ENCODE measurements around the gene SLC6A18.
"Not testable (repeated sequence)": the region's sequence is repeated elsewhere in the genome, so short reads cannot be mapped to it uniquely, and the experiment has no call there.

The SLC6A18 gene

DNA sequence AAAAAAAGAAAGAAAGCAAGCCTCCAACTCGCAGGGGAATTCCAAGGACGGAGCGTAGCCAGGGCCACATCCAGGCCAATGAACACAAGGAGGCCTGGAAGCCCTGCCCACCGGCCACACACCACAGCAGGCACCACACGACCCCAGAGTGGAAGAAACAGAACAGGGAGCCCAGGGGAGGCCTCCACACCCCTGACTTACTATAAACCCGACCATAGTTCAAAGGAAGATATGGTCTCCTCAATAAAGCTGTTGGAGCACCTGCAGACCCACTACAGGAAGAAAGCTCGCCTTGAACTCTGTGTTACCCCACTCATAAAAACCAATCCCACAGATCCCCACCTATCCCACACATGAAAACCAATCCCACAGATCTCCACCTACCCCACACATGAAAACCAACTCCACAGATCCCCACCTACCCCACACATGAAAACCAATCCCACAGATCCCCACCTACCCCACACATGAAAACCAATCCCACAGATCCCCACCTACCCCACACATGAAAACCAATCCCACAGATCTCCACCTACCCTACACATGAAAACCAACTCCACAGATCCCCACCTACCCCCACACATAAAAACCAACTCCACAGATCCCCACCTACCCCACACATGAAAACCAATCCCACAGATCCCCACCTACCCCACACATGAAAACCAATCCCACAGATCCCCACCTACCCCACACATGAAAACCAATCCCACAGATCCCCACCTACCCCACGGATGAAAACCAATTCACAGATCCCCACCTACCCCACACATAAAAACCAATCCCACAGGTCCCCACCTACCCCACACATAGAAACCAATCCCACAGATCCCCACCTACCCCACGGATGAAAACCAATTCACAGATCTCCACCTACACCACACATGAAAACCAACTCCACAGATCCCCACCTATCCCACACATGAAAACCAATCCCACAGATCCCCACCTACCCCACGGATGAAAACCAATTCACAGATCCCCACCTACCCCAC lies 50.5 kb downstream of the SLC6A18 start:
- DNase-seq (ENCODE audit: low read depth): not testable (repeated sequence)

DNA sequence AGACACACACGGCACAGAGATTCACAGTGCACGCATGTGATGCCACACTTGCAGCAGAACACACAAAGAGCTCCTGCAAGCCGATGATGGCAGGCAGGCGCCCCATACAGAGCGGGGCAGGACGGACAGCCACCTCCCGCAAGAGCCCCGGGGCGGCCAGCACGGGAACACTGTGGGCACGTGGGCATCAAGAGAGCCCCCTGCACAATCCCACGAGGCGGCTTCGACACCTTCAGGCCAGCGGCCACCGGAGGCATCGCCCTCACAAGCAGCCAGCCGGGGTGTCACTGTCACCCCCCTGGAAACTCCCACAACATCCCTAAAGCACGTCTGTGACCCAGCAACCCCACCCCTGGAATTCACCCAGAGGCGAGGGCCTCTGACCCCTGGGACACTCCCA lies 51.7 kb downstream of the SLC6A18 start:
- no peak for DNase-seq (ENCODE audit: low read depth)

GRCh38 chr5:1277331-1277730 lies 52.1 kb downstream of the SLC6A18 start:
- no peak for DNase-seq (ENCODE audit: low read depth)

- no peak for DNase-seq (ENCODE audit: low read depth)
Observed at GRCh38 chr5:1277781-1278180, 52.6 kb downstream of the SLC6A18 start.

- DNase-seq (ENCODE audit: low read depth): no peak
Observed at GRCh38 chr5:1278216-1278615, 53.0 kb downstream of the SLC6A18 start.

- DNase-seq (ENCODE audit: low read depth): no peak
Observed at GRCh38 chr5:1278656-1279442, 53.7 kb downstream of the SLC6A18 start.

DNA sequence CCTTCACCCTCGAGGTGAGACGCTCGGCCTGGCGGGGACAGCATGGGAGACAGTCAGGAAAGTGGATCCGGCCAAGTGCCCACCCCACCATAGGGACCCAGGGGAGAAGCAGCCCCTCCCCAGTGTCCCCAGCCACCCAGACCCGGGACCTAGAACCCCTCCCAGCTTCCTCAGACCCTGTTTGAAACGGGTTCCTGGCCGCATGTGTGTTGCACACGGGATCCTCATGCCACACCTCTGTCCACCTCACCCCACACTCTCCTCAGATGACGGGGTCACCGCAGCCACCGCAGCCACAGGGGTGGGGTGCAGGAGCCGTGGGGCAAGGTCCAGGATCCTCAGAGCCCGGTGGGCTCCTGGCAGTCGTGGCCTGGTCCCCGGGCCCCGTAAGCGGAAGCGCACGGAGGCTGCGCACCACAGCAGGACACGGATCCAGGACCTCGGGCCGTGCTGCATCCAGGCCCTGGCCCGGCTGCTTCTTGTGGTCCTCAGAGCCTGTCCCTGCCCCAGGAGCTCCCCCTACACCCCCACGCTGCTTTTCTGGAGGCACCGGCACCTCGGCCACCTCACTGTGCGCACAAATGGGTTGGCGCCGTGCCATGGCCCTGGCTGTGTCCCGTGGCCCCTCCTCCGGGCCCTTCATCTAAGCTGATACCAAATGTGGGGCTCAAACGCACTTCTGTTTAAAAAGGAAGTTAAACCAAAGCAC lies 54.4 kb downstream of the SLC6A18 start:
- no peak for DNase-seq (ENCODE audit: low read depth)

GRCh38 chr5:1280177-1281037 lies 55.2 kb downstream of the SLC6A18 start:
- no peak for DNase-seq (ENCODE audit: low read depth)

DNA sequence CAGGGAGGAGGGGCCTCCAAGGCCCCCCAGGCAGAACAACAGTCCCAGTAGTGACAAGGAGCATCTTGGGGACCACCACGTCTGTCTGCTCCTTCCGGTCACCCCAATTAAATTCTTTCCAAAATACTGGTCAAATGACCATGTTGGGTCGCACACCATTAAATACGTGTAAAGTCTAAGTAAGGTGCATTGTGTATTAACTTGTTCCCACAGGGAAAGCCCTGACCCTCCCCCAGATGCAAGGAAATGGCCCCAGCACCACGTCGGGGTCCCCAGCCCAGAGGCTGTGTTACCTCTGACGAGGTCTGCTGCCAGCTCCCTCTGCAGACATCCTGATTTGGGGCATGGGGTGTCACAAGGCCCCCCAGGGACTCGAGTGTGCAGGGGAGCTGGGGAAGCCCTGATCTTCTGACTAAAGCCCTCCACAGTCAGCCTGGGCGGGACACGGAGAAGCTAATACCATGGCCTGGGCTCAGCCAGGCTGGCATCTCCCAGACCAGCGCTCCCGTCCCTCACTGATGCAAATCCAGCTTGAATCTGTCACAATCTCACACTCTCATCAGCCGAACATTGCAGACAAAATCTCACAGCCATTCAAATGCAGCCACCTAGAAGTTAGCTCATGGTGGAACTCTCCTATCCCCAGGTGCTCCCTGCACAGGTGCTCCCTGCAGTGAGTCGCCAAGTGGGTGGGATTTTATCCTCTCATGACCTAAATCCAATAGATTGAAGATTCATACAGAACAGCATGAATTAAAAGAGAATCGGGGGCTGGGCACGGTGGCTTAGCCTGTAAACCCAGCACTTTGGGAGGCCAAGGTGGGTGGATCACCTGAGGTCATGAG lies 56.1 kb downstream of the SLC6A18 start:
- no peak for DNase-seq (ENCODE audit: low read depth)

- no peak for DNase-seq (ENCODE audit: low read depth)
Observed at GRCh38 chr5:1282131-1282992, 57.2 kb downstream of the SLC6A18 start.

DNA sequence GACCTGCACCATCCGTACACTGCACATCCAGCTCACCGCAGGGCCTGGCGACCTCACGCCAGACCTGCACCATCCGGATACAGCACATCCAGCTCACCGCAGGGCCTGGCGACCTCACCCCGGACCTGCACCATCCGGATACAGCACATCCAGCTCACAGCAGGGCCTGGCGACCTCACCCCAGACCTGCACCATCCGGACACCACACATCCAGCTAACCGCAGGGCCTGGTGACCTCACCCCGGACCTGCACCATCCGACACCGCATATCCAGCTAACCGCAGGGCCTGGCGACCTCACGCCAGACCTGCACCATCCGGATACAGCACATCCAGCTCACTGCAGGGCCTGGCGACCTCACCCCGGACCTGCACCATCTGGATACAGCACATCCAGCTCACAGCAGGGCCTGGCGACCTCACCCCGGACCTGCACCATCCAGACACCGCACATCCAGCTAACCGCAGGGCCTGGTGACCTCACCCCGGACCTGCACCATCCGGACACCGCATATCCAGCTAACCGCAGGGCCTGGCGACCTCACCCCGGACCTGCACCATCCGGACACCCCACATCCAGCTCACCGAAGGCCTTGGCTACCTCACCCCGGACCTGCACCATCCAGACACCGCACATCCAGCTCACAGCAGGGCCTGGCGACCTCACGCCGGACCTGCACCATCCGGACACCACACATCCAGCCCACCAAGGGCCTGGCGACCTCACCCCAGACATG lies 58.0 kb downstream of the SLC6A18 start:
- not testable (repeated sequence) for DNase-seq (ENCODE audit: low read depth)

- DNase-seq (ENCODE audit: low read depth): not testable (repeated sequence)
Observed at GRCh38 chr5:1283729-1284041, 58.5 kb downstream of the SLC6A18 start.

DNA sequence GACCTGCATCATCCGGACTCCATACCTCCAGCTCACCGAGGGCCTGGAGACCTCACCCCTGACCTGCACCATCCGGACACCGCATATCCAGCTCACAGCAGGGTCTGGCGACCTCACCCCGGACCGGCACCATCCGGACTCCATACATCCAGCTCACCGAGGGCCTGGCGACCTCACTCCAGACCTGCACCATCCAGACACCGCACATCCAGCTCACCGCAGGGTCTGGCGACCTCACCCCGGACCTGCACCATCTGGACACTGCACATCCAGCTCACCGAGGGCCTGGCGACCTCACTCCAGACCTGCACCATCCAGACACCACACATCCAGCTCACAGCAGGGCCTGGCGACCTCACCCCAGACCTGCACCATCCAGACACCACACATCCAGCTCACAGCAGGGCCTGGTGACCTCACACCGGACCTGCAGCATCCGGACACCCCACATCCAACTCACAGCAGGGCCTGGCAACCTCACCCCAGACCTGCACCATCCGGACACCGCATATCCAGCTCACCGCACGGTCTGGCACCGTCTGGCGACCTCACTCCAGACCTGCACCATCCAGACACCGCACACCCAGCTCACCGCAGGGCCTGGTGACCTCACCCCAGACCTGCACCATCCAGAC lies 59.3 kb downstream of the SLC6A18 start:
- DNase-seq (ENCODE audit: low read depth): not testable (repeated sequence)

- DNase-seq (ENCODE audit: low read depth): no peak
Observed at GRCh38 chr5:1285141-1285540, 60.0 kb downstream of the SLC6A18 start.

DNA sequence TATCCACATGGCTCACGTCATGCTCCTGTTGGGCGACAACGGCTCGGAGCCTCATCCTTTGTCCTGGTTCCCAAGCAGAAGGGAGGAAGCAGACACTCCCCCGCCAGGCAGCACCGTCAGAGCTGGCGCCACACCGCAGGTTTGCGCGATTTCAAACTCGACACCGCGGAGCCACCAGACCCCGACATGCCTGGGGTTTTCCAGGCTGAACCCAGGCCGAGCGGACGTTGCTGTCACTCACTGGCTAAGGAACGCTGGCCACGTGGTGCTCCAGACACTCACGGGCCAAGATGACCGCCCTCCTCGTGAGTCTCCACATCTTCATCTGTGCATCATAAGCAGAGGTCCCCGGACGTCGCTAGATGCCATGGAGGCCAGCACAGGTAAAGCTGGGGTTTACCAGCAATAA lies 60.7 kb downstream of the SLC6A18 start:
- no peak for DNase-seq (ENCODE audit: low read depth)

DNA sequence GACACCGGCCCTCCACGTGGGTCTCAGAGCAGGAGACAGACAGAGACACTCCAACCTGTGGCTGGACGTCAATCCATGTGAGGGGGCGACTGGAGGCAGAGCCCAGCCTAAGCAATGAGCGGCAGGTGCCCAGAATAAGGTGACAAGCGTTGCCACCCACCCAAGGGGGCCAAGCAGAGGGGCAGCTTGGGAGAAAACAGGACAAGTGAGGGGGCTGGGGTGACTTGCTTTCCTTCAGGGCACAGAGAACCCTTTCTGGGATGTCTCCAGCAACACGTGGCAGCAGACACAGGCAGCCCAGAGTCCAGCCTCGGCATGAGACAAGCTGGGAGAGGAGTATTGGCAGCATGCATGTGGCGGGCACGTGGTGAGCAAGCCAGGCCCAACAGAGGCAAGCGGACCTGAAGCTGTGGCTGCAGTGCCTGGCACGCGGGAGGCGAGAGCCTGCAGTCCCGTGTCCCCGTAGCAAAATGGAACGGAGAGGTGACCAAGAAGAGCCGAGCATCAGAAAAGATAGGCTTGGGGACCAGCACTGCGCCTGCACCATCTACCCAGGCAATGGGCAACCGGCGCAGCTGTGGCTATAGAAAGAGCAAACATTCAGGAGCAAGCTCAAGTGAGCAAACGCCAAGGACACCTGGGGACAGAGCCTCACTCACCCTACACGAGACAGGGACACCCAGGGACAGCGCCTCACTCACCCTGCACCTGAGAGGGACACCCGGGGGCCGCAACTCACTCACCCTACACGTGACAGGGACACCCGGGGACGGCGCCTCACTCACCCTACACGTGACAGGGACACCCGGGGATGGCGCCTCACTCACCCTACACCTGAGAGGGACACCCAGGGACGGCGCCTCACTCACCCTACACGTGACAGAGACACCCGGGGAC lies 63.5 kb downstream of the SLC6A18 start:
- no peak for DNase-seq (ENCODE audit: low read depth)

GRCh38 chr5:1289559-1289958 lies 64.4 kb downstream of the SLC6A18 start:
- DNase-seq (ENCODE audit: low read depth): not testable (repeated sequence)
